GM13977 (cell line): ENCODE results near the gene STX1B.

Experiments used
- DNase-seq: peaks from one replicate; pipeline ENCODE4 v3.0.0; 2012; ENCODE audit warnings: low spot score
- in situ Hi-C: fragments of 300-500 bp; cut with MboI; formaldehyde crosslinking; loops from one replicate; pipeline ENCODE4 v1.12.0; 2022; ENCODE audit warnings: low sequenced_read_pairs, low pct_unique_long_range_greater_than_20kb, mixed read lengths, inconsistent platforms; ENCODE audit not compliant: unreplicated experiment
- TF ChIP-seq, protein P1 (sequence below): IDR thresholded peaks from 2 replicates; pipeline ENCODE4 v1.5.1; 2012; ENCODE audit warnings: mild to moderate bottlenecking, control low read depth; ENCODE audit not compliant: insufficient read depth; ENCODE audit errors: extremely low read depth, missing control alignments

The STX1B gene

DNA sequence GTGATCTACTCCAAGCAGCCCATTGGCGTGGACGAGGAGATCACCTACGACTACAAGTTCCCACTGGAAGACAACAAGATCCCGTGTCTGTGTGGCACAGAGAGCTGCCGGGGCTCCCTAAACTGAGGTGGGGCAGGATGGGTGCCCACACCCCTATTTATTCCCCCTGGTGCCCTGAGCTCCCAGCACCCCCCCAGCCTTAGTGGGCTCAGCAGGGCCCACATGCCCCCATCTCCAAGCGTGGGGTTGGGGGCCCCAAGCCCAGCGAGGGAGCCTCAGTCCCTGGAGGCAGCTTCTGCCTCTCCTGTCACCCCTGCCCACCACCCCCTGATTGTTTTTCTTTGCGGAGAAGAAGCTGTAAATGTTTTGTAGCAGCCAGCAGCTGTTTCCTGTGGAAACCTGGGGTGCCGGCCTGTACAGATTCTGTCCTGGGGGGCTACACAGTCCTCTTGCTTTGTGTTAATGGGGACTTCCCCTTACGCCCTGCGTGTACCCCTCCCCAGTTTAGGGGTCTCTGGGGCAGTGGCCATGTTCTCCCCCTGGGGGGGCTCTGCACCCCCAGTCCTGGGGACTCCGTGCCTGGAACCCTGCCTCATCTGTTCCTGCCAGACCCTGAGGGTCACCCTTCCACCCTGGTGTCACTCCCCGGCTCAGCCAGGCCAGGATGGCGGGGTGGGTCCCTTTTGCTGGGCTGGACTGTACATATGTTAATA is 26.4 kb downstream of the STX1B start:
- TF ChIP-seq, protein P1, sequence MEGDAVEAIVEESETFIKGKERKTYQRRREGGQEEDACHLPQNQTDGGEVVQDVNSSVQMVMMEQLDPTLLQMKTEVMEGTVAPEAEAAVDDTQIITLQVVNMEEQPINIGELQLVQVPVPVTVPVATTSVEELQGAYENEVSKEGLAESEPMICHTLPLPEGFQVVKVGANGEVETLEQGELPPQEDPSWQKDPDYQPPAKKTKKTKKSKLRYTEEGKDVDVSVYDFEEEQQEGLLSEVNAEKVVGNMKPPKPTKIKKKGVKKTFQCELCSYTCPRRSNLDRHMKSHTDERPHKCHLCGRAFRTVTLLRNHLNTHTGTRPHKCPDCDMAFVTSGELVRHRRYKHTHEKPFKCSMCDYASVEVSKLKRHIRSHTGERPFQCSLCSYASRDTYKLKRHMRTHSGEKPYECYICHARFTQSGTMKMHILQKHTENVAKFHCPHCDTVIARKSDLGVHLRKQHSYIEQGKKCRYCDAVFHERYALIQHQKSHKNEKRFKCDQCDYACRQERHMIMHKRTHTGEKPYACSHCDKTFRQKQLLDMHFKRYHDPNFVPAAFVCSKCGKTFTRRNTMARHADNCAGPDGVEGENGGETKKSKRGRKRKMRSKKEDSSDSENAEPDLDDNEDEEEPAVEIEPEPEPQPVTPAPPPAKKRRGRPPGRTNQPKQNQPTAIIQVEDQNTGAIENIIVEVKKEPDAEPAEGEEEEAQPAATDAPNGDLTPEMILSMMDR: no peak
- in situ Hi-C loops: no loop called here
- no peak for DNase-seq

- in situ Hi-C loops: no loop called here
- no peak for DNase-seq
- TF ChIP-seq, protein P1: no peak
Observed at GRCh38 chr16:30983289-30983889, 27.0 kb downstream of the STX1B start.

GRCh38 chr16:30982548-30983288 is 27.7 kb downstream of the STX1B start:
- in situ Hi-C loops: no loop called here
- DNase-seq: no peak
- TF ChIP-seq, protein P1: no peak

DNA sequence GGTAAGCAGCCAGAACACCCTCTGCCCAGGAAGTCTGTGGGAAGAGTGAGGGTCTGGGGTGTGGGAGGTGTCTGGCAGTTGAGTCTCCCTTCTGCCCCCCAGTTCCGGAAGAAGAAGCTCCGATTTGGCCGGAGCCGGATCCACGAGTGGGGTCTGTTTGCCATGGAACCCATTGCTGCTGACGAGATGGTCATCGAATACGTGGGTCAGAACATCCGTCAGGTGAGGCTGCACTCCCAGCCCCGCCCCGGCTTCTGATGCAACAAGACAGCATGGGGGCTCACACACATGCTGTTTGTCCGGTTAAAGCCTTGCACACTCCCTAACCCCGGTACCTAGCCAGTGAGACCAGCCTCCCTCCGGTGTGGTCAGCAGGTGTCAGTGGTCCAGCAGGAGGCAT is 29.5 kb downstream of the STX1B start:
- in situ Hi-C loops: no loop called here
- TF ChIP-seq, protein P1: no peak

DNA sequence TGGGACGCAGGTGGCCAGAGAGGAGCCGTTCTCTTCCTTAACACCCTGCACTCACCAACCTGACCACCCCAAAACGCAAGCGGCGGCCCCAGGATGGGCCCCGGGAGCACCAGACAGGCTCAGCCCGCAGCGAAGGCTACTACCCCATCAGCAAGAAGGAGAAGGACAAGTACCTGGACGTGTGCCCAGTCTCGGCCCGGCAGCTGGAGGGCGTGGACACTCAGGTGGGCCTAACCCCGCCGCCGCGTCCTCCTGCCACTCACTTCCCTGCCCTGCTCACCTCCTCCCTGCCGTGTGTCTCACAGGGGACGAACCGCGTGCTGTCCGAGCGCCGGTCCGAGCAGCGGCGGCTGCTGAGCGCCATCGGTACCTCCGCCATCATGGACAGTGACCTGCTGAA is 30.0 kb downstream of the STX1B start:
- no peak for DNase-seq
- TF ChIP-seq, protein P1: no peak
- in situ Hi-C loops: no loop called here

More for the DNA sequence above, 29.5 kb downstream of the STX1B start:
- DNase-seq: no peak

GRCh38 chr16:30980023-30980371 is 30.4 kb downstream of the STX1B start:
- DNase-seq: no peak
- TF ChIP-seq, protein P1: no peak
- in situ Hi-C loops: no loop called here
